SK-MEL-5 (cell line): ENCODE results near the gene B3GALT6. TPM values are rescaled to one million over a fixed set of nuclear protein-coding genes. Genes with fewer than 3 reads are reported as not detected.

Experiments used
- DNase-seq: peaks from one replicate; pipeline ENCODE4 v3.0.0-alpha.2; 2016; ENCODE audit warnings: low read depth, low spot score
- in situ Hi-C: cut with HindIII; loops from 2 replicates; pipeline ENCODE4 v1.10.0; 2016; ENCODE audit warnings: low sequenced_read_pairs, high pct_unique_total_duplicates, low pct_unique_long_range_greater_than_20kb
- total RNA-seq: library from RNA; depleted of rRNA; stranded (reverse); fragments of >200 nt; shearing (Covaris generic); gene quantifications from 2 replicates; pipeline ENCODE4 v1.2.3, GENCODE V29; 2014

The B3GALT6 gene
- total RNA-seq, 1 experiment from 2014 or later, result 29.0 TPM

GRCh38 chr1:1212780-1213344, 19.2 kb upstream of the B3GALT6 start:
- in situ Hi-C loops, result no loop called here

GRCh38 chr1:1213345-1214265, 18.4 kb upstream of the B3GALT6 start, which contains the start of gene TNFRSF4:
TNFRSF4 (minus strand) TSS chr1:1214153; CDS start chr1:1214127, 26 bp downstream.
- DNase-seq, result no peak
- in situ Hi-C loops, result no loop called here

More at GRCh38 chr1:1212780-1213344, 19.2 kb upstream of the B3GALT6 start:
- no peak for DNase-seq

- DNase-seq, result no peak
- in situ Hi-C loops, result no loop called here
Observed at GRCh38 chr1:1215080-1215676, 16.9 kb upstream of the B3GALT6 start.

GRCh38 chr1:1215881-1216605, 16.0 kb upstream of the B3GALT6 start:
- DNase-seq, result no peak
- in situ Hi-C loops, result no loop called here

GRCh38 chr1:1216770-1217620, 15.0 kb upstream of the B3GALT6 start:
- DNase-seq, result no peak
- in situ Hi-C loops, result no loop called here

- no peak for DNase-seq
Observed at GRCh38 chr1:1217621-1218523, 14.2 kb upstream of the B3GALT6 start.

GRCh38 chr1:1218524-1219200, 13.4 kb upstream of the B3GALT6 start:
- in situ Hi-C loops, result no loop called here
- no peak for DNase-seq

More at GRCh38 chr1:1217621-1218523, 14.2 kb upstream of the B3GALT6 start:
- in situ Hi-C loops, result no loop called here

GRCh38 chr1:1219341-1219740, 12.7 kb upstream of the B3GALT6 start:
- in situ Hi-C loops, result no loop called here
- no peak for DNase-seq

GRCh38 chr1:1220197-1220596, 11.8 kb upstream of the B3GALT6 start:
- DNase-seq, result no peak
- in situ Hi-C loops, result no loop called here

GRCh38 chr1:1221887-1222574, 10.0 kb upstream of the B3GALT6 start:
- in situ Hi-C loops, result no loop called here
- no peak for DNase-seq

GRCh38 chr1:1222575-1223225, 9.3 kb upstream of the B3GALT6 start:
- in situ Hi-C loops, result no loop called here
- DNase-seq, result no peak

GRCh38 chr1:1223321-1223720, 8.7 kb upstream of the B3GALT6 start:
- in situ Hi-C loops, result no loop called here
- DNase-seq, result no peak

- in situ Hi-C loops, result no loop called here
Observed at GRCh38 chr1:1223891-1224290, 8.1 kb upstream of the B3GALT6 start.

GRCh38 chr1:1225238-1225845, 6.7 kb upstream of the B3GALT6 start:
- in situ Hi-C loops, result no loop called here
- DNase-seq, result no peak

More at GRCh38 chr1:1223891-1224290, 8.1 kb upstream of the B3GALT6 start:
- DNase-seq, result no peak
